Activated T-cell treated with anti-CD3 and anti-CD28 coated beads, Interleukin-2, amount 50 U/mL, for 72 hours (primary cell): ENCODE results near the gene ASAP2. TPM values are rescaled to one million over a fixed set of nuclear protein-coding genes. Genes with fewer than 3 reads are reported as not detected.

ENCODE experiments used
- ATAC-seq, 2 donors: fragments of 150-1000 bp; cut with Tn5 transposase; replicated peaks in 1 of 2; 2 replicates each; pipeline ENCODE4 v1.10.0; 2021; ENCODE audit warnings: moderate library complexity in 2 of 2, mild to moderate bottlenecking in 1 of 2
- DNase-seq, 2 donors: peaks; one replicate each; pipeline ENCODE4 v3.0.0; 2021 to 2022; ENCODE audit warnings: mixed read lengths in 1 of 2
- H3K27ac Mint-ChIP-seq: one replicate; pipeline ENCODE4 v1.8.0; 2022; ENCODE audit warnings: mild to moderate bottlenecking, moderate library complexity, mixed read lengths
- H3K27me3 Mint-ChIP-seq: one replicate; pipeline ENCODE4 v1.8.0; 2022; ENCODE audit warnings: low read depth, mixed read lengths
- H3K36me3 Mint-ChIP-seq, 2 donors: one replicate each; pipeline ENCODE4 v1.8.0; 2022; ENCODE audit warnings: mixed read lengths in 2 of 2, mild to moderate bottlenecking in 1 of 2; ENCODE audit not compliant: insufficient read depth in 2 of 2
- H3K4me1 Mint-ChIP-seq: one replicate; pipeline ENCODE4 v1.8.0; 2022; ENCODE audit warnings: low read depth, mixed read lengths
- H3K4me3 Mint-ChIP-seq, 2 donors: one replicate each; pipeline ENCODE4 v1.8.0; 2022; ENCODE audit warnings: mild to moderate bottlenecking in 2 of 2, mixed read lengths in 2 of 2, moderate library complexity in 2 of 2
- H3K9me3 Mint-ChIP-seq, 2 donors: one replicate each; pipeline ENCODE4 v1.8.0; 2022; ENCODE audit warnings: mixed read lengths in 2 of 2
- total RNA-seq, 2 donors: library from RNA; stranded (reverse); gene quantifications; one replicate each; pipeline ENCODE4 v1.2.3, GENCODE V29; 2022

Gene ASAP2
- total RNA-seq, 2 donors from 2014 or later, result 0.10 to 0.42 TPM

DNA sequence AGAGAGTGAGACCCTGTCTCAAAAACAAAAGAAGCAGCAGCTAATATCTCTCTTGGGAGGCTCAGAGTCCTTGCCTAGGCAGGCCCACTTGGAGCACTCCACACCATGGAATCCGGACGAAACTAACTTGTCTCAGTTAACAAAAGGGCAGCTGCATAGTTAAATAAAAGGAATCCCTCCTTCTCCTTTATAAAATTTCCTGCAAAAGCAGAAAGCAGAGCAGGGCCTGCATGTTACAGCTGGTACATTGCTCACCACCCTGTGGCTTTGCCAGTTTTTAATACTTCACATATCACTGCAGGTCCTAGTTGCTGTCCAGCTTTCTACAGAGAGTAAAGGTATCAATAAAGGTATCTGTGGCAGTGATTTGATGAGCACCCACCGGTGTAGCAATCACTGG lies 93.6 kb downstream of the ASAP2 start:
- Mint-ChIP-seq H3K4me1 (no peaks in the 10 kb centered on the region), H3K27ac (no peak overlapping the region)
- ATAC-seq, result no peak

DNA sequence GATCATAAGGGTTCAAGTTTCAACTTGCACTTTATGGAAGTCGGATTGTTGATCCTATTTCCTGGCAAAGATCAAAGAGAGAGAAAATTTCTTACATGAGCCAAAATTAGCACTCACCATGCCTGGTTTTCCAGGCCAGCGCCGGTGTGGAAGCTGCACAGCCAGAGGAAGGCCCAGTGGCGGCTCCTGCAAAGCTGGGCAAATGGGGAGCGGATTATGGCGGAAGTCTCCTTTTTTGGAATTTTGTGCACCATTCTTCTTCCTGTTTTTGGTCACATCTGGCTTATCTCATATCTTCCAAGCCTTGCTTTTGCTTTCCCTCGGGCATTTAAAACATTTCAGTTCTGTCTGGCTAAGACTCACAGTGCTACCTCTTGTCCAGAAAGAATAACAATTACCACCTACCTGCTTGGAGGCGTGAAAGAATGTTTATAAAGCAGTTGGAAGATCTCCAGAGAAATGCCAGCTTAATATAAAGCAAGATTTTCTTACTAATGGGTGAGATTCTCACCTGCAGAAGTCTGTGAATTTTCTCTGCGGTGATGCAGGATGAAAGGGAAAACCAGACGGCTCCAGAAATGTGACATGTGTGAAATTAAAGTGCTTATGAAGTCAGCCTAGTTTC lies 94.3 kb downstream of the ASAP2 start:
- no peaks in the 10 kb centered on the region for H3K36me3 Mint-ChIP-seq
- no peaks in the 10 kb centered on the region for H3K9me3 Mint-ChIP-seq
- H3K27ac Mint-ChIP-seq, result no peak overlapping the region
- H3K4me1 Mint-ChIP-seq, result no peaks in the 10 kb centered on the region
- DNase-seq, result no peak
- no peaks in the 10 kb centered on the region for H3K27me3 Mint-ChIP-seq
- H3K4me3 Mint-ChIP-seq, result no peak overlapping the region
- no peak for ATAC-seq

More for the DNA sequence above, 93.6 kb downstream of the ASAP2 start:
- no peak overlapping the region for H3K4me3 Mint-ChIP-seq
- no peaks in the 10 kb centered on the region for H3K9me3 Mint-ChIP-seq
- no peaks in the 10 kb centered on the region for H3K36me3 Mint-ChIP-seq
- DNase-seq, result no peak
- H3K27me3 Mint-ChIP-seq, result peaks cover 3% of the 10 kb centered on the region

DNA sequence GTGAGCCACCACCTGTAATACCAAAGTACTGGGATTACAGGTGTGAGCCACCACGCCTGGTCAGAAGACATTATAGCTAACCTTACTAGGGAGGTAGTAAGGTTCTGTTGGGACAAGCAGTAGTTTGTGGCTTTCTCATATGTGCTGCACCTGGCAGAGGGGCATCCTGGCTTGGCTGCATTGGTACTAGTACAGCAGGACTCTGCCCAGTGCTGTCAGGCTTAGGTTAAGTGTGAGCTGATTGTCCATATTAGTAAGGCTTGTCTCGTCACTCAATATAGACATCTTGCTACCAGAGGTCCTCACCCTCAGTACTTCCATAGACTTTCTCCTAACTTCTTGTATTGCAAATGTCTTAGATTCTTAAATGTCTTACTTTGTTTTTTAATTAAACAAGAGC lies 96.1 kb downstream of the ASAP2 start:
- no peak overlapping the region for H3K4me3 Mint-ChIP-seq
- ATAC-seq, result no peak
- no peaks in the 10 kb centered on the region for H3K9me3 Mint-ChIP-seq
- no peak overlapping the region for H3K27ac Mint-ChIP-seq
- H3K36me3 Mint-ChIP-seq, result no peaks in the 10 kb centered on the region
- H3K4me1 Mint-ChIP-seq, result no peaks in the 10 kb centered on the region
- H3K27me3 Mint-ChIP-seq, result no peaks in the 10 kb centered on the region
- no peak for DNase-seq

DNA sequence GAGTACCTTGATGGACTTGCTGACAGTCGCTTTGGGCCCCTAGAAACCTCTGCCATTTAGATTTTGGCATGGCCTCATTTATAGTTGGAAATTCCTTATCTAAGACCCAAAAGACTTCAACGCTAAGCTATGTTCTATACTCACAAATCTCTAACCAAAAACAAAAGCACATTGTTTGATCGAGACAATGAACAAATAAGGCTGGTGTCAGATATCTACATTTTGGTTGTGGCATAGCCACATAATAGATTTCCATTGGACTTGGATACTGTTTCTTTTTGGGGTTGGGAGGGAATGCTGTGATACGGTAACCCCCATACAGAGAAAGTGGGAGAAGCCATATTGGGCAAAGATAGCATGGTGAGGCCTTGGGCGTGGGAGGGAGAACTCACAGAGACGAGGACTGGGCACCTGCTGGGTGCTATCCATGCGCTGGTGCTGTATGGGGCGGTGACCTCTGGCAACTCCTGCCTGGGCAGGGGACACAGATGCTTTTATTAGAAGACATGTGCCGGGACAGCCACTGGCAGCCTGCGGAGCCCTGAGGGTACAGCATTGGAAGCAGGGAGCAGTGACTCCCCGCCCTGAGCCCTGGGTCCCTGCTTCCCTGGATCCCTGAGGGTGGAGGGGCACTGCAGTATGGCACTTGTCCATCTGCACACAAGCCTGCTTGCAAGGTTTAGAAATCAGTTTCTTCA lies 97.1 kb downstream of the ASAP2 start:
- H3K4me1 Mint-ChIP-seq, result no peaks in the 10 kb centered on the region
- no peaks in the 10 kb centered on the region for H3K36me3 Mint-ChIP-seq
- DNase-seq, result no peak
- H3K27ac Mint-ChIP-seq, result no peak overlapping the region
- H3K4me3 Mint-ChIP-seq, result no peak overlapping the region
- H3K9me3 Mint-ChIP-seq, result no peaks in the 10 kb centered on the region
- no peak for ATAC-seq
- no peaks in the 10 kb centered on the region for H3K27me3 Mint-ChIP-seq

DNA sequence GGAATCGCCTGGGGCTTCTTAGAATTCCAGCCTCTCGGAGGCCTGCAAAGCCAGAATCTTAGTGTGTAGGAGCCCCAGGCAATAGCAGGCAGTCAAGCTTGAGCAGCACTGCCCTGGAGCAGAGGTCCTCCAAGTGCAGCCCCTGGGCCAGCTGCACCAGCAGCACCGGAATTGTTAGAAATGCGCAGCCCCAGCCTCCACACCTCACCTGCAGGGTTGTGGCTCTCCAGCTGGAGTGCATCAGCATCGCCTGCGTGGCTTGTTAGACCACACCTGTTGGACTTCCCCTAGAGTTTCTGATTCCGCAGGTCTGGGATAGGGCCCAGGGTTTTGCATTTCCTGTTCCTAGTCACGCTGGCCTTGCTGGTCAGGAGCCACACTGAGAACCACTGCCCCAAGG lies 100.3 kb downstream of the ASAP2 start:
- no peaks in the 10 kb centered on the region for H3K27me3 Mint-ChIP-seq
- DNase-seq (no peak), ATAC-seq (no peak)
- H3K9me3 Mint-ChIP-seq, result no peaks in the 10 kb centered on the region
- no peak overlapping the region for H3K27ac Mint-ChIP-seq
- no peaks in the 10 kb centered on the region for H3K4me1 Mint-ChIP-seq
- H3K4me3 Mint-ChIP-seq, result no peak overlapping the region
- H3K36me3 Mint-ChIP-seq, result no peaks in the 10 kb centered on the region

DNA sequence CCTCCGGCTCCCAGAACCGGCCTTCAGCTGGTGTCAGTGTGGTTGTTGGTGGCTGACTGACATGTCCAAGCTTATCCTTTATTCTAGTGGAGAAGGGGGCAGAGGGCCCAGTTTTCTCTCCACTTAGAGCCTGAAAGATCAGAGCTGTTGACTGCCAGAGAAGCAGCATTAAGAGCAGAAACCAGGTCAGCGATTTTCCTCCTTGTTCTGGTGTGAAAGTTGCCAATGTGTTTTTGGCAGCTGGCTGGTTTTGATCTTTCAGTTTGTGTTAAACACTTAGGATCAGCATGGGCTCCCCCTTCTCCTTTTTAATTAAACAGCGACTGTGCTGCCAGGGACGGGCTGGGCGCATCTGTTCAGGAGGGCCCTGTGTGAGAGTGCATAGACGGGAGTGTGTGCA lies 100.9 kb downstream of the ASAP2 start:
- DNase-seq (no peak), ATAC-seq (no peak)
- Mint-ChIP-seq H3K36me3 (no peaks in the 10 kb centered on the region), H3K4me1 (no peaks in the 10 kb centered on the region), H3K9me3 (no peaks in the 10 kb centered on the region), H3K4me3 (no peak overlapping the region), H3K27me3 (no peaks in the 10 kb centered on the region), H3K27ac (no peak overlapping the region)

DNA sequence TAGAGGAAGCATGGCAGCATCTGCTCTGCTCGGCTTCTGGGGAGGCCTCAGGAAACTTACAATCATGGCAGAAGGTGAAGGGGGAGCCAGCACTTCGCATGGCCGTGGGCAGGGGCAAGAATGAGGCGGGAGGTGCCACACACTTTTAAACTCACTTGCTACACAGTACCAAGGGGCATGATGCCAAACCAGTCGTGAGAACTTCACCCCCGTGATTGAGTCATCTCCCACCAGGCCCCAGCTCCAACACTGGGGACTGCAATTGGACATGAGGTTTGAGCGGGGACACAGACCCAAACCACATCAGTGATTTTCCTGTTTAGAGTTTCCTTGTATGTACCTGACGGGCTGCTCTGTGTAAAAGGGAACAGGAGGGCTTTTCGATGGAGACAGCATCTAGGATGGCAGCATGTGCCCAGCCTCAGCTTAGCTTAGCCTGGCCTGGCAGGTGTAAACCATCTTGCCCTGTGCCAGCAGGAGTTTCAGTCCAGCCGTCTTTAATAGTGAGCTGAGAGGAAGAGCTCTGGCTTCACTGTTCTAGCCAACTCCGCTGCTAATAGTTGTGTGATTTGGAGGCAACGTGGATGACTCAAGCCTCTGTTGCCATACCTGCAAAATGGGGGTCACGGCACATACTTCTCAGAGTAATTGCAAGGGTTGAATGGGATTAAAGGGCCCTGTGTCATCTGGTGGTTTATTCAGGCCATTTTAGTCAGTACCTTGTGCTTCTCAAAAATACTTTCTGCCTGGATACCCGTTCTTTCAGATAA lies 101.8 kb downstream of the ASAP2 start:
- H3K27ac Mint-ChIP-seq, result no peak overlapping the region

DNA sequence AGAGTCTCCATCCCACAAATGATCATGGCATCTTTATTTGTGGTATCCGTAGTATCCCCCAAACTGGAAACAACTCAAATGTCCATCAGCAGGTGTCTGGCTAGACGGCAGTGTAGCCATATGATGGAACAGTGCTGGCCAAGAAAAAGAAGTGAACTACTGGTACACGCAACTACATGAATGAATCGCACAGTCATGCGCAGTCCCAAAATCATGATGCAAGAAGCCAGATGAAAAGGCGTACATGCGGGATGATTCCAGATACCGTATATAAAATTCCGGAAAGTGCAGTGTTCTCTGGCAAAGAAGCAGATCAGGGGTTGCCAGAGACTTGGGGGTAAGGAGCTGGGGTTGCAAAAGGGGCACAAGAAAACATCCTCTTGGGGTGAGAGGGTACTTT lies 102.5 kb downstream of the ASAP2 start:
- H3K4me1 Mint-ChIP-seq, result no peaks in the 10 kb centered on the region
- H3K36me3 Mint-ChIP-seq, result no peaks in the 10 kb centered on the region
- ATAC-seq, result no peak
- no peaks in the 10 kb centered on the region for H3K27me3 Mint-ChIP-seq
- no peak overlapping the region for H3K4me3 Mint-ChIP-seq
- H3K27ac Mint-ChIP-seq, result no peak overlapping the region
- no peak for DNase-seq
- no peaks in the 10 kb centered on the region for H3K9me3 Mint-ChIP-seq

More for the DNA sequence above, 101.8 kb downstream of the ASAP2 start:
- no peak overlapping the region for H3K4me3 Mint-ChIP-seq
- no peaks in the 10 kb centered on the region for H3K9me3 Mint-ChIP-seq
- no peaks in the 10 kb centered on the region for H3K4me1 Mint-ChIP-seq
- H3K36me3 Mint-ChIP-seq, result no peaks in the 10 kb centered on the region
- H3K27me3 Mint-ChIP-seq, result no peaks in the 10 kb centered on the region
- ATAC-seq (no peak), DNase-seq (no peak)

DNA sequence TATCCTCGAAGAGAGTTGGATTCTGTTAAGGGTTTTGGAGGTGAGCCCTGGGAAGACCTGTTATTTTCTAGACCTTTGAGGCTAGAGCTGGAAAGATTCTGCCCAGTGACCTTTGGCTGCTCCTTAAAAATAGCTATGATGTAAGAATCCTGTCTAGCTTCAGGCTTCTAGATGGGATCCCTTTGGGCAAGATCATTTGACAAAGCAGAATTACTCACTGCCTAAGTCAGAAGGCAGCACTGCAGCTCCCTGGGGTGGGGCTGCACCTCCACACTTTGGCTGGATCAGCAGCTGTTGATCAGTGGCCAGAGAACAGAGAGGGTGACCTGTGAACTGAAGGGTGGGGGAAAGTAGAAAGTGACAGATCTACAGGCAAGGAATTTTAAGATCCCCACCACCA lies 103.8 kb downstream of the ASAP2 start:
- no peak overlapping the region for H3K27ac Mint-ChIP-seq
- H3K27me3 Mint-ChIP-seq, result peaks cover 5% of the 10 kb centered on the region
- no peak overlapping the region for H3K4me3 Mint-ChIP-seq
- ATAC-seq (no peak), DNase-seq (no peak)
- H3K36me3 Mint-ChIP-seq, result no peaks in the 10 kb centered on the region
- no peaks in the 10 kb centered on the region for H3K9me3 Mint-ChIP-seq
- no peaks in the 10 kb centered on the region for H3K4me1 Mint-ChIP-seq

DNA sequence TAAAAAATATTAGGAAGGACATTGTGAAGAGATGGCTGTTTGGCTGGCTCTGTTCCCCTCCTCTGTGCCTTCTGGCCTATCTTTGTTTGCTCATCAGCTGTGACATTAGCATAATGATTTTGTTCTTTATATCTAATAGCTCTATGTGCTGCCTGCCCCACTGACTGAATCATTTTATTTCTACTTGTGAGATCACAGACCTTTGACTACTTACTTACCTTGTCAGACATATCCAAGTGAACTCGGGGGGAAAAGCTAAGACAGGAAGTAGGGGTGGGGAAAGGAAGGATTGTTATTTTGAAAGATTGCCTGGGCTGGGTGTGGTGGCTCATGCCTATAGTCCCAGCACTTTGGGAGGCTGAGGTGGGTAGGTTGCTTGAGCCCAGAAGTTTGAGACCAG lies 104.2 kb downstream of the ASAP2 start:
- no peaks in the 10 kb centered on the region for H3K36me3 Mint-ChIP-seq
- peaks cover 5% of the 10 kb centered on the region for H3K27me3 Mint-ChIP-seq
- H3K27ac Mint-ChIP-seq, result no peak overlapping the region
- DNase-seq, result no peak
- no peak for ATAC-seq
- H3K4me3 Mint-ChIP-seq, result no peak overlapping the region
- H3K9me3 Mint-ChIP-seq, result no peaks in the 10 kb centered on the region
- H3K4me1 Mint-ChIP-seq, result no peaks in the 10 kb centered on the region

DNA sequence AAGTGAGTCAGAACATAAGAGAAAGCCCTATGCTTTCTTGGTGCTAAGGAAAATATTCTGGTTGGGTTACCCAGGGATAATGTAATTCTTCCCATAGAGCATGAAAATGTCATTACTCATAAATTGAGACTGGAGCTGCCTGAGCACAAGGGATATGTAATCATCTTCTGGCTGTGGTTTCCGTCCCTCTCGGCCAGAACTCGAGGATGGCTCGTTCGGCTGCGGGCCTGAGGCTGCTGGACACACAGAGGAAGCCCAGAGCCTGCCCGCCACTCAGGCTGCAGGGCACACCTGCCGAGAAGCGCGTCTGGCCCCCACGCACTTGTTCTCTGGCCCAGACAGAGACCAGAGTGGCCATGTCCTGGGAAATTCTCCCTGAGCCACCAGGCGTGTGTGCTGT lies 104.9 kb downstream of the ASAP2 start:
- no peaks in the 10 kb centered on the region for H3K4me1 Mint-ChIP-seq
- H3K36me3 Mint-ChIP-seq, result no peaks in the 10 kb centered on the region
- H3K9me3 Mint-ChIP-seq, result no peaks in the 10 kb centered on the region
- H3K27me3 Mint-ChIP-seq, result peaks cover 5% of the 10 kb centered on the region
- no peak for ATAC-seq
- no peak overlapping the region for H3K27ac Mint-ChIP-seq
- H3K4me3 Mint-ChIP-seq, result no peak overlapping the region
- DNase-seq, result no peak

DNA sequence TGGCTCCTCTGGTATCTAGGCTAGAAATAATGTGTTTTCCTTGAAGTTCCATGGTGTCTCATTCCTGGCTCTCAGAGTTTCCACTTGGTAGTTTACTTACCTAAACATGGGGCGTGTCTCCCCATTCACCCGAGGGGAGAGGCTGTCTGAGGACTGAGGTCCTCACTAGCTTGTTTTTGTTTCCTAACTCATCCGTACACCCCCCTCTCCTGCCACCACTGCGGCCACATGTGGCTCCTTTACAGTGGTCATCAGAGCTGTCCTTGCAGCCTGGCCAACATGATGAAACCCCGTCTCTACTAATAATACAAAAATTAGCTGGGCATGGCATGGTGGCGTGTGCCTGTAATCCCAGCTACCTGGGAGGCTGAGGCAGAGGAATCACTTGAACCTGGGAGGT lies 106.0 kb downstream of the ASAP2 start:
- ATAC-seq (no peak), DNase-seq (no peak)
- no peaks in the 10 kb centered on the region for H3K4me1 Mint-ChIP-seq
- no peak overlapping the region for H3K27ac Mint-ChIP-seq
- H3K9me3 Mint-ChIP-seq, result no peaks in the 10 kb centered on the region
- no peak overlapping the region for H3K4me3 Mint-ChIP-seq
- H3K36me3 Mint-ChIP-seq, result no peaks in the 10 kb centered on the region
- peaks cover 5% of the 10 kb centered on the region for H3K27me3 Mint-ChIP-seq

DNA sequence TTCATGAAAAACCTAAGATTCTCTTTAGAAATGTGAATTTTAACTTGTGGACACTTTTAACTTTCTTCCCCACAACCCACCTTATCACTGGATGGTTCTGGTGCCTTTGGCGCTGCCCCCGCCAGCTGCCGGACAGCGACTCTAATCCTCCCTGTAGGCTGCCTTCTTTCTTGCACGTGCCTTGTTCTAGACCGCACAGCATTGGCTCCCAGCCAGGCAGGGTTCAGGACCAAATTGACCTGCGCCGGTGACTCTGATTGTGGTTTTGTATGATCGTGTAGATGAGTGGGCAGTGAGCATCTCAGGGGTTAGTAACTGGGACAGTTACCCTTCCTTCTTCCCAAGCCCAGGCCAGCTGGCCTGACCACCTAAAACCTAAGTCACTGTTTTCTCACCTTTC lies 106.8 kb downstream of the ASAP2 start:
- Mint-ChIP-seq H3K4me1 (no peaks in the 10 kb centered on the region), H3K27ac (no peak overlapping the region), H3K9me3 (no peaks in the 10 kb centered on the region), H3K27me3 (peaks cover 5% of the 10 kb centered on the region), H3K36me3 (no peaks in the 10 kb centered on the region), H3K4me3 (no peak overlapping the region)
- no peak for DNase-seq
- no peak for ATAC-seq
